Bronchial epithelial cell (primary cell): ENCODE data around the gene LAD1. TPM values are rescaled to one million over a fixed set of nuclear protein-coding genes. Genes with fewer than 3 reads are reported as not detected.

Experiments
- DNase-seq: peaks from one replicate; pipeline ENCODE4 v3.0.0-alpha.2; 2010; ENCODE audit warnings: low read depth
- FAIRE-seq: peaks from 2 replicates; lab custom pipeline; 2011; peaks lifted over from hg19 to GRCh38; lab: Jason Lieb, UNC
- H3K27me3 ChIP-seq: 2 replicates; pipeline ENCODE4 v1.5.1; 2011; ENCODE audit warnings: low read length; ENCODE audit not compliant: control insufficient read depth, insufficient read depth
- H3K36me3 ChIP-seq: 2 replicates; pipeline ENCODE4 v1.5.1; 2011; ENCODE audit warnings: low read length; ENCODE audit not compliant: control insufficient read depth, insufficient read depth
- H3K4me3 ChIP-seq: 2 replicates; pipeline ENCODE4 v1.5.1; 2011; ENCODE audit warnings: mild to moderate bottlenecking, low read depth, low read length, control low read depth
- CTCF ChIP-seq: IDR thresholded peaks from 2 replicates; pipeline ENCODE4 v1.5.1; 2011; ENCODE audit warnings: mild to moderate bottlenecking, moderate library complexity, low read length, control low read depth, inconsistent platforms; ENCODE audit not compliant: insufficient read depth, severe bottlenecking
- total RNA-seq: library from RNA; depleted of rRNA; stranded (reverse); fragments of >200 nt; gene quantifications from 2 replicates; pipeline ENCODE4 v1.2.1, GENCODE V29; 2014

Gene LAD1
- total RNA-seq, 1 donor from 2014 or later = 156 TPM

- FAIRE-seq = no peak
- no peak overlapping the region for H3K4me3 ChIP-seq
- DNase-seq = no peak
- H3K27me3 ChIP-seq = no peaks in the 10 kb centered on the region
- no peaks in the 10 kb centered on the region for H3K36me3 ChIP-seq
- no peak for TF ChIP-seq CTCF
Observed at GRCh38 chr1:201427963-201428362, 28.8 kb upstream of the LAD1 start.

- DNase-seq = no peak
- Histone ChIP-seq H3K27me3 (no peaks in the 10 kb centered on the region), H3K4me3 (no peak overlapping the region), H3K36me3 (no peaks in the 10 kb centered on the region)
- no peak for TF ChIP-seq CTCF
- FAIRE-seq = no peak
Observed at GRCh38 chr1:201426479-201427310, 27.6 kb upstream of the LAD1 start.

GRCh38 chr1:201424146-201424545 lies 25.0 kb upstream of the LAD1 start:
- TF ChIP-seq CTCF = no peak
- Histone ChIP-seq H3K36me3 (no peaks in the 10 kb centered on the region), H3K4me3 (no peak overlapping the region), H3K27me3 (peaks cover 4% of the 10 kb centered on the region)
- DNase-seq = no peak
- no peak for FAIRE-seq

- no peak for FAIRE-seq
Observed at GRCh38 chr1:201423655-201424054, 24.5 kb upstream of the LAD1 start.

GRCh38 chr1:201422436-201423030 lies 23.4 kb upstream of the LAD1 start:
- DNase-seq = no peak
- no peak for TF ChIP-seq CTCF
- Histone ChIP-seq H3K27me3 (peaks cover 4% of the 10 kb centered on the region), H3K36me3 (no peaks in the 10 kb centered on the region), H3K4me3 (no peak overlapping the region)
- no peak for FAIRE-seq

More at GRCh38 chr1:201423655-201424054, 24.5 kb upstream of the LAD1 start:
- H3K27me3 ChIP-seq = peaks cover 4% of the 10 kb centered on the region
- no peak for DNase-seq
- H3K36me3 ChIP-seq = no peaks in the 10 kb centered on the region
- no peak overlapping the region for H3K4me3 ChIP-seq
- no peak for TF ChIP-seq CTCF
